AG09309 (cell line): ENCODE measurements around the gene TMEM51.

Source experiments
- DNase-seq: peaks from one replicate; pipeline ENCODE4 v3.0.0-alpha.2; 2010; ENCODE audit warnings: low read depth
- H3K4me3 ChIP-seq: 2 replicates; pipeline ENCODE4 v1.5.1; 2011; ENCODE audit warnings: mild to moderate bottlenecking, low read depth, low read length, moderate library complexity; ENCODE audit not compliant: control insufficient read depth
- CTCF ChIP-seq: IDR thresholded peaks from 2 replicates; pipeline ENCODE4 v1.5.1; 2011; ENCODE audit warnings: mild to moderate bottlenecking, low read depth, low read length, inconsistent platforms; ENCODE audit not compliant: insufficient read depth, control insufficient read depth; ENCODE audit errors: missing control alignments

TMEM51 gene

GRCh38 chr1:15259622-15260007 is 106.1 kb downstream of the TMEM51 start:
- no peak for DNase-seq
- TF ChIP-seq CTCF = no peak
- H3K4me3 ChIP-seq = no peak overlapping the region

DNA sequence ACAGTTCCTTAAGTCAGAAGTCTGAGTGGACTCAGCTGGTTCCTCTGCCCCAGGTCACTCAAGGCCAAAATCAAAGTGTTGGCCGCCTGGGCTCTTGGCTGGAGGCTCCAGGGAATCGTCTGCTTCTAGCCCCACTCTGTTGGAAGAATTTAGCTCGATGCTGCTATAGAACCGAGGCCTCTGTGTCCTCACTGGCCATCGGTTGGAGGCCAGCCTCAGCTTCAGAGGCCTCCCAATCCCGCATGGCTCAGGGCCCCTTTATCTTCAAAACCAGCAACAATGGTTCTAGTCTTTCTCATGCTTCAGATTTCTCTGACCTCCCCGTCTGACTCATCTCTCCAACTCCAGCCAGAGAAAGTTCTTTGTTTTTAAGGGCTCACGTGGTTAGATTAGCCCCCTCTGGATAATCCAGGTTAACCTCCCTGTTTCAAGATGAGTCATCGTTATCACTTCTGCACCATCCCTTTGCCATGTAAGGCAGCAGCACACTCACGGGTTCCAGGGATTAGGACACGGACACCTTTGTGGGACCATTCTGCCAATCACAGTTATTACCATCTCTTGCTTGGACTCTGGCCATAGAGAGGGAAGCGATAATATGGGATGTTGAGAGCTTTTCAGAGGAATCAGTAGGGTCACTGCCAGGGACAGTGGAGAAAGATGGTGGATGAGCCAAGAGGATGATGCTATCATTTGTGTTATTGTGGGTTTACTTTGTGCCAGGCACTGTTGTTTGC is 107.0 kb downstream of the TMEM51 start:
- DNase-seq = no peak
- H3K4me3 ChIP-seq = no peak overlapping the region
- TF ChIP-seq CTCF = no peak

- no peak for TF ChIP-seq CTCF
- H3K4me3 ChIP-seq = no peak overlapping the region
- DNase-seq = no peak
These were observed 107.8 kb downstream of the TMEM51 start for GRCh38 chr1:15261155-15262002.

DNA sequence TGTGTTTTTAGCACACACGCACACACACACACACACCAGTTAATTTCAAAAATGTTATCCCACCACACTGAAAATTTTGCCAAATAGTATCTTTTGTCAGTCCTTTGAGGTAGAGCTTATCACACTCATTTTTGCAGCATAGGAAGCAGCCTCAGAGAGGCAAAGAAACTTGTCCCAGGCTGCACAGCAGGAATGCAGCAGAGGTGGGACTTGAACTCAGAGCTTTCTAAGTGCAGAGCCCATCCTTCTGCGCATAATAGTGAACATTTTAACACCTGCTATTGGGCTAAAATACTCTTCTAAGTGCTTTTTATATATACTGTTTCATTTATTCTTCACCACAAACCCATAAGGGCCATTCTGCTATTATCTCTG is 108.4 kb downstream of the TMEM51 start:
- DNase-seq = no peak
- TF ChIP-seq CTCF = no peak
- H3K4me3 ChIP-seq = no peak overlapping the region

DNA sequence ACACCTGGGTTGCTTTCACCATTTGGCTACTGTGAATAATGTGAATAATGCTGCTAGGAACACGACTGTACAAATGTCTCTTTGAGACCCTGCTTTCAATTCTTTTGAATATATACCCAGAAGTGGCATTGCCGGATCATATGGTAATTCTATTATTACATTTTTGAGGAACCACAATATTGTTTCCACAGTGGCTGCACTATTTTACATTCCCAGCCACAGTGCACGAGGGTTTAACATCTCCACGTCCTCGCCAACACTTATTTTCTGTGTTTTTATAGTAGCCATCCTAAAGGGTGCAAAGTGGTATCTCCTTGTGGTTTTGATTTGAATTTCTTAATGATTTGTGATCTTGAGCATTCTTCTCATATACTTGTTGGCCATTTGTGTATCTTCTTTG is 109.2 kb downstream of the TMEM51 start:
- DNase-seq = no peak
- no peak overlapping the region for H3K4me3 ChIP-seq
- no peak for TF ChIP-seq CTCF

DNA sequence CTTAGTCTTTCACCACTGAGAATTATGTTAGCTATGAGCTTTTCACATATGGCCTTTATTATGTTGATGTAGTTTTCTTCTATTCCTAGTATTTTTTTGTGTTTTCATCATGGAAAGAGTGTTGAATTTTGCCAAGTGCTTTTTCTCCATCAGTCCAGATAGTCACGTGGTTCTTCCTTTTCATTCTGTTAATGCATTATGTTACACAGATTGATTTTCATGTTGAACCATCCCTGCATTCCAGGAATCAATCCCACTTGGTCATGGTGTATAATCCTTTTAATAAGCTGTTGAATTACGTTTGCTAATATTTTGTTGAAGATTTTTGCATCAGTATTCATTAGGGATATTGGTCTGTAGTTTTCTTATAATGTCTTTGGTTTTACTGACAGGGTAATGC is 111.2 kb downstream of the TMEM51 start:
- no peak for DNase-seq
- H3K4me3 ChIP-seq = no peak overlapping the region
- no peak for TF ChIP-seq CTCF
